Lung (tissue), 12 donors: ENCODE data around the gene PTPRN2. TPM values are rescaled to one million over a fixed set of nuclear protein-coding genes. Genes with fewer than 3 reads are reported as not detected.

ENCODE experiments used
- ATAC-seq: fragments of 200-7000 bp; cut with Tn5 transposase; one replicate; pipeline ENCODE4 v1.9.1; 2020; ENCODE audit warnings: moderate number of reproducible peaks; ENCODE audit not compliant: insufficient read depth, low FRiP score
- DNase-seq, 3 donors: peaks; one replicate each; pipeline ENCODE4 v3.0.0-alpha.2; 2013 to 2017
- H3K27ac ChIP-seq, 2 donors: one replicate each; pipeline ENCODE4 v1.5.1; 2013; ENCODE audit warnings: mild to moderate bottlenecking in 2 of 2, moderate library complexity in 2 of 2, control low read depth in 1 of 2, inconsistent platforms in 1 of 2, low read depth in 1 of 2, low read length in 1 of 2
- H3K27me3 ChIP-seq, 3 donors: one replicate each; pipeline ENCODE4 v1.5.1; 2013; ENCODE audit warnings: low read length in 2 of 3; ENCODE audit not compliant: control insufficient read depth in 3 of 3, insufficient read depth in 3 of 3
- H3K36me3 ChIP-seq, 4 donors: one replicate each; pipeline ENCODE4 v1.5.1; 2013; ENCODE audit warnings: low read length in 4 of 4, mild to moderate bottlenecking in 1 of 4, moderate library complexity in 1 of 4; ENCODE audit not compliant: control insufficient read depth in 4 of 4, insufficient read depth in 4 of 4
- H3K4me1 ChIP-seq, 5 donors: one replicate each; pipeline ENCODE4 v1.5.1; 2013; ENCODE audit warnings: low read length in 5 of 5, mild to moderate bottlenecking in 2 of 5, moderate library complexity in 1 of 5; ENCODE audit not compliant: control insufficient read depth in 5 of 5, insufficient read depth in 5 of 5
- H3K4me3 ChIP-seq: one replicate; pipeline ENCODE4 v1.5.1; 2013; ENCODE audit warnings: mild to moderate bottlenecking, control low read depth, moderate library complexity
- H3K9ac ChIP-seq, 2 donors: one replicate each; pipeline ENCODE4 v1.5.1; 2013; ENCODE audit warnings: low read length in 2 of 2, control low read depth in 1 of 2; ENCODE audit not compliant: insufficient read depth in 1 of 2
- H3K9me3 ChIP-seq, 4 donors: one replicate each; pipeline ENCODE4 v1.5.1; 2013; ENCODE audit warnings: low read length in 3 of 4, mild to moderate bottlenecking in 1 of 4, moderate library complexity in 1 of 4; ENCODE audit not compliant: control insufficient read depth in 4 of 4, insufficient read depth in 3 of 4
- CTCF ChIP-seq: IDR thresholded peaks from 2 replicates; pipeline ENCODE4 v1.5.1; 2012; ENCODE audit warnings: mild to moderate bottlenecking; ENCODE audit errors: control extremely low read depth, extremely low read depth
- WGBS, 2 donors: extraction: QIAGEN DNeasy Blood & Tissue Kit; methylation state at CpG; one replicate each; pipeline ENCODE4 v1.1.7; 2013; 5-methylcytosine and 5-hydroxymethylcytosine counted together
- polyA plus RNA-seq, 2 donors: library from polyadenylated mRNA; stranded (reverse); fragments of 200-250 nt; gene quantifications; one replicate each; pipeline ENCODE4 v1.2.1, GENCODE V29; 2013
- total RNA-seq, 2 donors: library from RNA; depleted of rRNA in 1 of 2; stranded (reverse); fragments of >200 nt in 1 of 2; gene quantifications; one replicate each; pipeline ENCODE4 v1.2.1, GENCODE V29; 2014 to 2021
- donor health status: control.
- donor health status: control.
- donor health status: Bipolar disorder and iron deficiency.
- donor health status: healthy.
- donor health status: DM: yes; HTN: yes; CAD: no.

The PTPRN2 gene
- total and polyA plus RNA-seq, 4 donors, result 2.1 to 7.4 (median 4.4) TPM

GRCh38 chr7:158010961-158011693, 576.5 kb downstream of the PTPRN2 start:
- ATAC-seq (no peak), DNase-seq (no peak)
- Histone ChIP-seq H3K27ac (no peak overlapping the region), H3K9me3 (peaks cover 0 to 1% (median 0%) of the 10 kb centered on the region in 4 donors), H3K36me3 (no peaks in the 10 kb centered on the region), H3K27me3 (peaks cover 0 to 4% (median 0%) of the 10 kb centered on the region in 3 donors), H3K9ac (no peak overlapping the region), H3K4me3 (no peak overlapping the region), H3K4me1 (peaks cover 0 to 12% (median 0%) of the 10 kb centered on the region in 5 donors)
- 63 to 67% methylated on average over 11 of the region's 11 CpGs for WGBS, 2 donors
- TF ChIP-seq CTCF, result no peak

- ATAC-seq, result no peak
- no peak for TF ChIP-seq CTCF
- no peak overlapping the region for H3K27ac ChIP-seq
- H3K4me3 ChIP-seq, result no peak overlapping the region
- H3K4me1 ChIP-seq, result peaks cover 0 to under 1% (median 0%) of the 10 kb centered on the region in 5 donors
- no peaks in the 10 kb centered on the region for H3K36me3 ChIP-seq
- WGBS, 2 donors, result 64 to 70% methylated on average over 9 of the region's 9 CpGs
- peaks cover 0 to 4% (median 0%) of the 10 kb centered on the region in 3 donors for H3K27me3 ChIP-seq
- peaks cover 0 to 1% (median 0%) of the 10 kb centered on the region in 4 donors for H3K9me3 ChIP-seq
- DNase-seq, result no peak
- H3K9ac ChIP-seq, result no peak overlapping the region
Measured at GRCh38 chr7:158009886-158010285, 577.7 kb downstream of the PTPRN2 start.

- 85% methylated on average over 12 of the region's 12 CpGs for WGBS, 2 donors
- TF ChIP-seq CTCF, result no peak
- Histone ChIP-seq H3K36me3 (no peaks in the 10 kb centered on the region), H3K27ac (no peak overlapping the region), H3K9me3 (peaks cover 0 to 1% (median 0%) of the 10 kb centered on the region in 4 donors), H3K27me3 (peaks cover 0 to 4% (median 0%) of the 10 kb centered on the region in 3 donors), H3K4me3 (no peak overlapping the region), H3K4me1 (no peaks in the 10 kb centered on the region), H3K9ac (no peak overlapping the region)
- no peak for DNase-seq
- no peak for ATAC-seq
Measured at GRCh38 chr7:158008267-158008666, 579.4 kb downstream of the PTPRN2 start.
